Measurements from ENCODE around the gene GGCX. TPM values are rescaled to one million over a fixed set of nuclear protein-coding genes. Genes with fewer than 3 reads are reported as not detected.
A peak's percentile ranks its signal among the peaks of the same experiment; 100 is the strongest.

The GGCX gene
- total and polyA plus RNA-seq, 2 donors (not counting 3 experiments of a cell fraction or from before 2014, with no cell fraction given) = 48.0 to 62.7 TPM

- BruUV-seq (replicated peaks) = no TSS peak
- dilution Hi-C loops (cut with MboI; ENCODE audit: extremely low pct_ligation_motif_present, low sequenced_read_pairs) = no loop called here
- H3K9ac ChIP-seq (replicated peaks; ENCODE audit: extremely low read depth, insufficient read depth, low read length) = no peak overlapping the region
- peaks cover 44% of the 10 kb centered on the region for H3K4me1 ChIP-seq (ENCODE audit: control insufficient read depth, extremely low read depth, insufficient read depth, low read length)
- H3K4me3 ChIP-seq (replicated peaks in 1 of 3; ENCODE audit: insufficient read depth in 1 of 3, low read depth in 1 of 3, low read length in 3 of 3) = no peak overlapping the region
- H3K9me3 ChIP-seq (replicated peaks; ENCODE audit: control insufficient read depth, insufficient read depth, low read length) = no peaks in the 10 kb centered on the region
- H3K27me3 ChIP-seq (ENCODE audit: control insufficient read depth in 2 of 2, insufficient read depth in 2 of 2, low read length in 2 of 2) = no peaks in the 10 kb centered on the region
- CTCF ChIA-PET = interaction anchor here (1.2 to 1.5 kb wide), 3 partner anchors 45 to 64 kb away, joined by 3 to 5 read pairs (median 3); no protein-coding TSS in a partner anchor
- POLR2A ChIA-PET = interaction anchor here (1.9 kb wide), 1 partner anchor 38 kb away, joined by 12 read pairs; the partner anchor contains the start of gene MAT2A
- DNase-seq (ENCODE audit: low read depth, low spot score) (peak; percentile 23), FAIRE-seq (peak; percentile 37)
- H3K79me2 ChIP-seq (ENCODE audit: control insufficient read depth, insufficient read depth, low read length) = no peaks in the 10 kb centered on the region
- H4K20me1 ChIP-seq (replicated peaks; ENCODE audit: control insufficient read depth, extremely low read depth, insufficient read depth, low read length) = no peaks in the 10 kb centered on the region
- H3K36me3 ChIP-seq (ENCODE audit: control insufficient read depth in 2 of 2, extremely low read depth in 1 of 2, insufficient read depth in 2 of 2, low read length in 2 of 2) = no peaks in the 10 kb centered on the region
- H3K4me2 ChIP-seq (ENCODE audit: insufficient read depth, low read length) = no peak overlapping the region
- H2AFZ ChIP-seq (ENCODE audit: low read depth, low read length) = peak overlapping the region; percentile 36
- intact Hi-C loops (cut with micrococcal nuclease) = no loop called here
- H3K27ac ChIP-seq (ENCODE audit: insufficient read depth, low read depth, low read length) = no peak overlapping the region
- no peaks in the 10 kb centered on the region for H3K9me1 ChIP-seq (replicated peaks; ENCODE audit: control insufficient read depth, extremely low read depth, insufficient read depth, low read length)
- TF ChIP-seq POLR2A (IDR thresholded peaks at IDR 0.05; ENCODE audit: low read depth, low read length) = no peak
- TF ChIP-seq, protein P1, sequence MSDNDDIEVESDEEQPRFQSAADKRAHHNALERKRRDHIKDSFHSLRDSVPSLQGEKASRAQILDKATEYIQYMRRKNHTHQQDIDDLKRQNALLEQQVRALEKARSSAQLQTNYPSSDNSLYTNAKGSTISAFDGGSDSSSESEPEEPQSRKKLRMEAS (IDR thresholded peaks at IDR 0.05; ENCODE audit: insufficient read depth, insufficient read length) = no peak
- no peak for TF ChIP-seq JUN (IDR thresholded peaks at IDR 0.05; ENCODE audit: borderline replicate concordance, insufficient read depth, insufficient read length, low read depth)
- no peak for TF ChIP-seq GATA2 (IDR thresholded peaks at IDR 0.05; ENCODE audit: insufficient read depth, insufficient read length, low read depth, low read length)
- TF ChIP-seq EZH2 (IDR thresholded peaks at IDR 0.05; ENCODE audit: borderline replicate concordance, low read depth, low read length, severe bottlenecking) = no peak
- TF ChIP-seq POLR2AphosphoS5 (IDR thresholded peaks at IDR 0.05; ENCODE audit: insufficient read depth, low read depth, low read length) = no peak
- TF ChIP-seq CTCF (IDR thresholded peaks at IDR 0.05; ENCODE audit: extremely low read depth in 1 of 2, insufficient read depth in 1 of 2, low read depth in 1 of 2, low read length in 2 of 2) = no peak
- TF ChIP-seq FOS (IDR thresholded peaks at IDR 0.05; ENCODE audit: borderline replicate concordance, insufficient read depth, low read length) = no peak
- TF ChIP-seq MYC (IDR thresholded peaks at IDR 0.05; ENCODE audit: low read depth, low read length) = no peak
Measured at GRCh38 chr2:85501248-85501647, 60.0 kb downstream of the GGCX start.
